Spleen (tissue), 7 donors: ENCODE results near the gene KCTD4.

Source experiments
- CTCF ChIP-seq, 11 experiments: fragments of 200-600 bp in 7 of 11; fragments of 450-650 bp in 4 of 11; sonication (generic) in 4 of 11; IDR thresholded peaks in 8 of 11; conservative IDR thresholded peaks in 3 of 11; 1 replicate in 7 of 11; 2 replicates in 4 of 11; pipeline versions ENCODE4 v1.4.0 to v1.8.0; 2016 to 2021; ENCODE audit warnings: antibody characterized with exemption in 11 of 11, inconsistent platforms in 4 of 11, mild to moderate bottlenecking in 1 of 11
- POLR2A ChIP-seq, 3 donors: fragments of 450-650 bp; IDR thresholded peaks; one replicate each; pipeline ENCODE4 v1.5.1; 2017; ENCODE audit warnings: antibody characterized with exemption in 3 of 3, mild to moderate bottlenecking in 1 of 3
- POLR2AphosphoS5 ChIP-seq, 3 donors: sonication (generic); formaldehyde crosslinking; IDR thresholded peaks; one replicate each; pipeline ENCODE4 v1.5.1; 2017; ENCODE audit warnings: antibody characterized with exemption in 3 of 3
- donor health status: DM: no; HTN: no; CAD: no; lungs with moderate emphysema.
- donor health status: DM: no; HTN: no; CAD: no.
- donor health status: DM: no; HTN: no; CAD: no.

GRCh38 chr13:45243077-45243476 is 42.2 kb upstream of the KCTD4 start:
- TF ChIP-seq CTCF (IDR thresholded peaks at IDR 0.05 in 8 of 11, conservative IDR thresholded peaks at IDR 0.05 in 3 of 11) (no peak), POLR2AphosphoS5 (IDR thresholded peaks at IDR 0.05) (no peak), POLR2A (IDR thresholded peaks at IDR 0.05) (no peak)
